T-helper 1 cell treated with Interleukin-12 subunit alpha and Interleukin-12 subunit beta and Interleukin-4 antibody, amounts not matched to agents 30 ng/mL and 1 ng/mL, for 36 hours (primary cell): ENCODE measurements around the gene GNB1L. TPM values are rescaled to one million over a fixed set of nuclear protein-coding genes. Genes with fewer than 3 reads are reported as not detected.

Source experiments
- intact Hi-C: fragments of 100-400 bp; cut with micrococcal nuclease; formaldehyde crosslinking; loops from one replicate; pipeline ENCODE4 v1.15.1; 2024
- total RNA-seq: library from RNA; stranded (reverse); gene quantifications from 2 replicates; pipeline ENCODE4 v1.2.3, GENCODE V29; 2022

The GNB1L gene
- total RNA-seq, 1 donor from 2014 or later, result 10.5 TPM

DNA sequence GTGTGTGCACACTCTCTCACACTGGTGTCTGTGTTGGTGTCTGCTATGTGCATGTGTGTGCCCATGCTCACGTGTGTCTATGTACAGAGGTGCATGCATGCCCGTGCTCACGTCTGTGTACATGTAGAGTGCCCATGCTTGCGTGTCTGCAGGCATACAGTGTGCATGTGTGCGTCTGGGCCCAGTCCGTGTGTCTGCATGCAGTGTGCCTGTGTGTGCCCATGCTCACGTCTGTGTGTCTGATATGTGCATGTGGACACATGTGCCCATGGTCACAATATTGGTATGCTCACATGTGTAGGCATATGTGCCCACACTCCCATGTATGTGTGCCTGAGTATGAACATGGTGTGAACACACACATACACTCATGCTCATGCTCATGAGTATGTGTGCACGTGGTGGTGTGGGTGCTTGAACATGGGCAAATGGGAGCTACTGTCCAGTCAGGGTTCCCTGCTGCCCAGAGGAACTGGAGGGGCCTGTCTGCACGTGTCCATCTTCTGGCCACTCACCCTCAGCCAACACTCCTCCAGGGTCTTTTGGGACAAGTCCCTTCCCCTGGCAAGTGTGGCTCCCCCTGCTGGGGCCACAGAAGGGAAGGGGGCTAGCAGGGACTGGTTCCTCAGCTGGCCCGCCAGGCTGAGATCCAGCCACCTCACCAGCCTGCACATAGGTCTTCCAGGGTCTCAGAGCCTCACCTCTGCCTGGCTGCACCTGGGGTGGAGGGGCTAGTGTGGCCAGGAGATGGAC lies 101.4 kb downstream of the GNB1L start:
- intact Hi-C loops, result no loop called here

- intact Hi-C loops, result no loop called here
Observed at GRCh38 chr22:19751497-19752245, 103.0 kb downstream of the GNB1L start.

DNA sequence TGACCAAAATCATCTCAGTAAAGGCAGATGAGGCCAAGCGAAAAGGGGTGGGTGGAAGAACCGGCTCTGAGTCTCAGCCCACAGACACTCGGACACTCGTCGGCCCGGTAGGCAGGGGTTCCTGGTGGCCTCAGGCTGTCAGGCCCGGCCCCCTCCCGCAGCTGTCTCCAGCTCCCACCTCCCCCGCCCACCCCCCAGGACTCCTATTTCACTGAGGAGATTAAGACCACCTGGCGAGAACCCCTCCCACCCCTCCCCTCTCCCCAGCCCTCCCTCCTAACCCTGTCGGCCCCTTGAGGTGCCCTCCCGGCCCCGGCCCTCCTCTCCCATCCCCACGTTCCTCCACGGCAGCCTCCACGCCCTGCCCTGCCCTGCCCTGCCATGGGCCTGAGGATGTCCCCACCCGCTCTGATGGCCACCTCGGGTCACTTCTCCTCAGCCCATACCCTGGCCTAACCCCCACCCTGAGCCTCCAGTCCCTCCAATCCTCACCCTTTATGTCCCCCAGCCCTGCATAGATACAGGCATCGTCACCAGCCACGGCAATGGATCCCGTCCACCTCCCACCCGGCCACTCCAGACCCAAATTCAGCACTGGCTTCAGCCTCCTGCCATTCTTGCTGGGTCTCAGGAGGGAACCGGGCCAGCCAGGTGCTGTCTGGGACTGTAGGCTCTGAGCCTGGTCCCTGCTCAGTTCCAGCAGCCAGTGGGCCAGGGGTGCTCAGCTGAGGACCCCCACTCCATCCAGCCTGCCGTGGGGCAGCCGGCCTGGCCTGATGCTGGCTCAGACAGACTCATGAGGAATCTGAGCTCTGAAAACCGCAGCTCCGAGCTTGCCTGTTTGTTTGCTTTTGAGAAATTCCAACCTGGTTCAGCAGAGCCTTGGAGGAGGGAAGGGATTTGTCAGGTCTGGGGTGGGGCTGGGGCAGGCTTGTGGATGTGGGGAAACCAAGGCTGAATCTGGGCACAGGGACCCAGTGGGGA lies 103.9 kb downstream of the GNB1L start:
- intact Hi-C loops, result no loop called here

DNA sequence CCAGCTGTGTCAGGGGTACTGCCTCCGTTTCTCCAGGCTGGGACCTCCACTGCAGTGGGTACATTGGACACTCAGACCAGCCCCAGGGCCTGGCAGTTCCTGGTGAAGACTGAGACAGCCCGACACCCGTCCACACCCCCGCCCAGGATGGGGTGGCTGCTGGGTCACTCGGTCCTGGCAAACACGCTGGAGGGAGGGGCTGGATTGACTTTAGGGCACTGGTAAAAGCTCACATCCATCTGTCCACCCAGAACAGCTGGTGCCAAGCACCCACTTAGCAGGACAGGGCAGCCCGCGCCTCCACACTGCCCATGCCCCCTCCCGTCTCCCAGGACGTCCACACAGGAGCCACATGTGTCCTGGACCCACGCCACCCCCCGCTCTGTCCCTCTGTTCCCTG lies 104.8 kb downstream of the GNB1L start:
- intact Hi-C loops, result no loop called here

DNA sequence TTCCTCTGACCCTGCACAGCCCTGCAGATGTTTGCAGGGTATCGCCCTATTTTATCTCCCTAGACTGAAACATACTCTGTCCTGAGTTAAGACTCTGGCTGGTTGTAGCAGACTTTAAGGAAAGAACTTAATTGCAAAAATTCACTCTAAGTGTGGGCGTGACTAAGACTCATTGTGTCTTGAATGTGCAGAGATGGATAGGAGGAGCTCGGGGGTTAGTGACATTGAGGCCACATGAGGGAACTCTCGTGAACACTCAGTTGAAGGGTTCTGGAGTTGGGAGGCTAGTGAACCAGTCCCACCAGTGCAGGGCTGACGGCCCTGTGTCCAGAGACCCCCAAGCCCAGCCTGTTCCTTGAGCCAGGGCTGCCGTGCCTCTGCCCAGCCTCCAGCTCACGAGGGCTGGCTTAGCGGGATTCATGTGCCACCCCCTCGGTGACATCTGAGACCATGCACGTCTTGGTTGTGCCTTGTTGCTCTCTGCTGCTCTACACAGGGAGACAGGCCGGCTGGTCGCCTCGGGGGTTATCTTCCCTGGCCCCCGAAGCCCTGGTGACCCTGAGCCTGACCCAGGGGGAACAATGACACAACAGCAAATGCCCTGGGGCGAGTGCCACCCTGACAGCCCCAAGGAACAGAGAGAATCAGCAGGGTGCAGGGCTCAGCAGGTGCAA lies 105.5 kb downstream of the GNB1L start:
- intact Hi-C loops, result no loop called here

DNA sequence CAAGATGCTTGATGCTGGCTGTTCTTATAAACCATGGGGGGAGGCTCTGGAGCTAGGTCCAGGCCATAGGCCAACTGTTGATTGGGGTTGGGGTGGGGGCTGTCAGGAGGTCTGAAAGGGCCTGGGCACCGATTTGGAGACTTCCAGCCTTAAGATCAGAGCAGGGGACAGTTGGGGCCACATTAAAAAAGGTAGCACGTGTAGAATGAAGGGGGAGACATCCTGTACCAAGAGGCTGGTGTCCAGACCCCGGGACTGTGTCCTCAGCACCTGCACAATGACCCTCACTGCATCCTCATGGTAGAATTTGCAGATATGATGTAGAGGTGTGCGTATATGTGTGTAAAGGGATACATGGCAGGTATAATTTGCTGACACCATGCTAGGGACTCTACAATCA lies 106.5 kb downstream of the GNB1L start:
- intact Hi-C loops, result no loop called here

DNA sequence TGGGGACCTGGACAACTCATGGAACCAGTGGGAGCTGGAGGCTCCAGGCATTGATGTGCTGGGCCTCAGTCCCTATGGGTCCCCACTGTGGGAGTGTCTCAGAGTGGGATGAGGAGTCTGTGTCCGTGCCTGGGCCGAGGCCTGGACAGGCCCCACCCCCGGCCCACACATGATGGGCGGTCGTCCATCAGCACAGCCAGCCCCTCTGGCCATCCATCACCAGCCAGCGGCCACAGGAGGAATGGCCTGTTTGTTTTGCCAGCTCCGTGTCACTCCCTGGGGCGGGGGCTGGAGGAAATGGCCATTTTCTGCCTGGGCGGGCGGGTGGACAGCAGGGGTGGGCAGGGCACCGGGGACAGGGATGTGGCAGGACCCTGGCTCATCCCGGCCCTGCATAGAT lies 107.1 kb downstream of the GNB1L start:
- intact Hi-C loops, result no loop called here

- intact Hi-C loops, result no loop called here
Observed at GRCh38 chr22:19746726-19747125, 107.9 kb downstream of the GNB1L start.

DNA sequence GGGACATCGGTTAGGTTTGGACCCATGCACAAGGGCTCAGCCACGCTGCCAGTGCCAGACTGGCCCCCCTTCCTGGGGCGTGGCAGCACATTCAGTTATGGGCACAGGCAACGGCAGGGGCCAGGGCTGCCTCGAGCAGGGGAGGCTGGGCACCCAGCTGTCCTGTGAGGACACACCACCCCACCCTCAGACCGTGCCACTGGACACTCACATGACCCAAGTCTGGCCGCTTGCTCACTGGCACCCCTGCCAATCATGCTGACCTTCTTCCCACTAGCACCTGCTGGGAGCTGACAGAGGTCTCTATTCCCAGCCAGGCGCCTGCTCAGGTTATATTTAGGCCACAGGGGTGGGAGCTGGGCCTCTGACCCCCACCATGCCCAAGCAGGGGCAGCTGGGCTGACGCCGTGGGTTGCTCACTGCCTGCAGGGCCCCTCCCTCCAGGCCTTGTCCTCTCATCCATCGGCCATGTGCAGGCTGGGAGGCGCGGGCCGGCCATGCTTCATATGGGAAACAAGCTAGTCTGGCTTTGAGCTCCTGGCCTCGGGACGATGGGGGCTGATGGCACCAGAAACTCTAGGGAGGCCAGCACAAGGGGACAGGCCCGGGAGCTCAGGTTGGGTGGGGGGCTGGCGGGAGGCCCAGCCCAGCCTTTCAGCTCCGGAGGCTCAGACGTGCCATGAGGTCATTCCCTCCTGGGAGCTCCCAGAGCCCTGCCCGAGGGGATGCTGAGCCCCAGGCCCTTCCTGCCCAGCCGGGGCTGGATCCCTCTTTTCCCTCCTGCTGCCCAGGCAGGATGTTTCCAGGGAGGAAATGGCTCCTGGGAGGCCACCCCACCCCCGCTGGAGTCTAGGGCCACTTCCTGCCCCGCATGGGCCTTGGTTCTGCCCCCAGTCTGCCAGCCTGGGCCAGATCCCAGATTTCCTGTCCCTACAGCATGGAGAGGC lies 109.2 kb downstream of the GNB1L start:
- intact Hi-C loops, result no loop called here

- intact Hi-C loops, result no loop called here
Observed at GRCh38 chr22:19744350-19745006, 110.2 kb downstream of the GNB1L start.

GRCh38 chr22:19743651-19744050 lies 111.0 kb downstream of the GNB1L start:
- intact Hi-C loops, result no loop called here

GRCh38 chr22:19743081-19743480 lies 111.6 kb downstream of the GNB1L start:
- intact Hi-C loops, result no loop called here

GRCh38 chr22:19742160-19743066 lies 112.3 kb downstream of the GNB1L start:
- intact Hi-C loops, result no loop called here

DNA sequence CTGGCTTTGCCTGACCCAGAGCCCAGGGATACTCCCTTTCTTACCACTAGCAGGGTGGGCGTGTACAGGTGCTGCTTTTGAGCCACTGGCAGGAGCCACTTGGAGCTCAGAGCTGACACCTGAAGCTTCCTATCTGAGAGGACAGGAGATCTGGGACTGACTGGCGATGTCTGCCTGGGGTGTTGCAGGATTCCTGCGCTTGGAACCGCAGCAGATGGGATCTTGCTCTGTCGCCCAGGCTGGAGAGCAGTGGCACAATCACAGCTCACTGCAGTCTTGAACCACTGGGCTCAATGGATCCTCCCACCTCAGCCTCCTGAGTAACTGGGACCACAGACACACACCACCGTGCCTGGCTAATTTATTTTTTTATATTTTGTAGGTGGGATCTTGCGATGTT lies 113.6 kb downstream of the GNB1L start:
- intact Hi-C loops, result no loop called here

- intact Hi-C loops, result no loop called here
Observed at GRCh38 chr22:19740586-19740985, 114.1 kb downstream of the GNB1L start.

DNA sequence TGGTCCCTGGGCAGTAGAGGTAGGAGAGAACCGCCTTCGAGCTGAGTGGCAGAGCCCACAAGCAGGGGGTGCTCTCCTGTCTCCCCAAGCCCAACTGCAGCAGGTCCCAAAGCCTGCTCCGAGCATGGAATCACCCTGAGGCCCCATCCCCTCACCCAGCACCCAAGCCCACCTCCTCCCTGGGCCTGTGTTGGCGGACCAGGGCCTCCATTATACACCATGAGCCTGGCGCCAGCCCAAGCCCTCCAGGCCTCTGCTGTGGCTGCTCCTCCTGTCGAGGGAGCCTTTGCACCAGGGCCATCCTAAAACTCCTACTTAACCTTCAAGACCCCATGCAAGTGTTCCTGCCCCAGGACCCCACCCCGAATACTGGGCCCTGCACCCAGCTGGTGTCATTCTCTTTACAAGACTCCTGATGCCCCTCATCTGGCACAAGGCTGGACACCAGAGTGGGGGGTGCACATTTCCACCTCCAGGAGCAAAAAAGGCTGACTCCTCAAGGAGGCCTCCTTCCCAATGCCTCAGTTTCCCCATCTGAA lies 114.7 kb downstream of the GNB1L start:
- intact Hi-C loops, result no loop called here

DNA sequence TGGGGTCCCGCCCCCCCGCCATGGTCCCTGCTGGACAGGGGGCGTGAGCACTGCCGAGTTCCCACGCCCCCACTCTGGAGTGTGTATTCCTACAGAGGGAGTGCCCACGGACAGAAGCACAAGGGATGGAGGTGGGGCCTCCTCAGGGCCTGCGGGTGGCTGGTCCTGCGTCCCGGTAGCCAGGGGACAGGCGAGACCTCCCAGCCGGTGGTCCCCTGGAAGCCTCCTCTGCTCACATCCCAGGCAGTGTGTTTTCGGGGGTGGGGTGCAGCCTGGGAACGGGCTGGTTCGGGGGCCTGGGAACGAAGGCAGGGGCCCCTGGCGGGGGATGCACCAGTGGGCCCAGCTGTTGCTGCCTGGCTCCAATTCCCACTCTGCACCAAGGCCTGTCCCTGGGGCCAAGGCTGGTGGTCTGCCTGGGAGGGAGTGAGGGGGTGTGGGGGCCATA lies 115.2 kb downstream of the GNB1L start:
- intact Hi-C loops, result no loop called here
